Measurements from ENCODE around the gene COIL.

DNA sequence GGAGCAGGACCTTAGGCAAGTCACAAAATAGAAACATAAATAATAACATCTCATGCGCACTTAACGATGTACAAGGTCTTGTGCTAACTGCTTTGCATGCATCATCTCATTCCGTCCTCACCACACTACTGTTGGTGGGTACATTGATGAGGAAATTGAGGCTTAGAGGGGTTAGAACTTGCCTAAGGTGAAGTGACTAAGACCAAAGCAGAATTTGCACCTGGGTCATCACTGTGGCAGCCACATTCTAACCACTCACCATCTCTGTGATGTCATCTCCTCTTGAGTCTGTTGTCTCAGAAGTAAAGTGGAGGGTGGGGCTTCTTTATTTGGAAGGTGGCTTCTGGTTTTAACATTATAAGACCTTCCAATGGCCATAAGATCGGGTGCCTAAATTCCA is 26.6 kb downstream of the COIL start:
- TF ChIP-seq, protein P1, sequence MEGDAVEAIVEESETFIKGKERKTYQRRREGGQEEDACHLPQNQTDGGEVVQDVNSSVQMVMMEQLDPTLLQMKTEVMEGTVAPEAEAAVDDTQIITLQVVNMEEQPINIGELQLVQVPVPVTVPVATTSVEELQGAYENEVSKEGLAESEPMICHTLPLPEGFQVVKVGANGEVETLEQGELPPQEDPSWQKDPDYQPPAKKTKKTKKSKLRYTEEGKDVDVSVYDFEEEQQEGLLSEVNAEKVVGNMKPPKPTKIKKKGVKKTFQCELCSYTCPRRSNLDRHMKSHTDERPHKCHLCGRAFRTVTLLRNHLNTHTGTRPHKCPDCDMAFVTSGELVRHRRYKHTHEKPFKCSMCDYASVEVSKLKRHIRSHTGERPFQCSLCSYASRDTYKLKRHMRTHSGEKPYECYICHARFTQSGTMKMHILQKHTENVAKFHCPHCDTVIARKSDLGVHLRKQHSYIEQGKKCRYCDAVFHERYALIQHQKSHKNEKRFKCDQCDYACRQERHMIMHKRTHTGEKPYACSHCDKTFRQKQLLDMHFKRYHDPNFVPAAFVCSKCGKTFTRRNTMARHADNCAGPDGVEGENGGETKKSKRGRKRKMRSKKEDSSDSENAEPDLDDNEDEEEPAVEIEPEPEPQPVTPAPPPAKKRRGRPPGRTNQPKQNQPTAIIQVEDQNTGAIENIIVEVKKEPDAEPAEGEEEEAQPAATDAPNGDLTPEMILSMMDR (IDR thresholded peaks at IDR 0.05): no peak
- TF ChIP-seq POLR2A (IDR thresholded peaks at IDR 0.05): no peak
